Breast epithelium (tissue), 4 donors: ENCODE results near the gene SNHG17. TPM values are rescaled to one million over a fixed set of nuclear protein-coding genes. Genes with fewer than 3 reads are reported as not detected.
"Not testable (repeated sequence)": the region's sequence is repeated elsewhere in the genome, so short reads cannot be mapped to it uniquely, and the experiment has no call there.

ENCODE experiments used
- DNase-seq, 2 donors: peaks; one replicate each; pipeline ENCODE4 v3.0.0-alpha.2; 2019; ENCODE audit warnings: low spot score in 2 of 2
- H3K27ac ChIP-seq, 2 donors: fragments of 200-600 bp; sonication (generic) in 1 of 2; one replicate each; pipeline ENCODE4 v1.5.1; 2016 to 2019; ENCODE audit warnings: mild to moderate bottlenecking in 1 of 2
- H3K27me3 ChIP-seq, 2 donors: fragments of 200-600 bp; sonication (generic) in 1 of 2; one replicate each; pipeline versions ENCODE4 v1.5.1 to v1.6.0; 2017 to 2019; ENCODE audit warnings: control low read depth in 1 of 2, mild to moderate bottlenecking in 1 of 2
- H3K36me3 ChIP-seq: fragments of 200-600 bp; one replicate; pipeline ENCODE4 v1.5.1; 2019
- H3K4me1 ChIP-seq, 2 donors: fragments of 200-600 bp; sonication (generic); one replicate each; pipeline ENCODE4 v1.5.1; 2016 to 2019; ENCODE audit warnings: control low read depth in 1 of 2
- H3K4me3 ChIP-seq, 3 donors: fragments of 200-600 bp; sonication (generic); 1 replicate in 2 of 3; 2 replicates in 1 of 3; pipeline ENCODE4 v1.5.1; 2016 to 2019; ENCODE audit warnings: mild to moderate bottlenecking in 3 of 3, moderate library complexity in 2 of 3
- H3K9me3 ChIP-seq, 2 donors: fragments of 200-600 bp; sonication (generic) in 1 of 2; one replicate each; pipeline ENCODE4 v1.5.1; 2016 to 2019; ENCODE audit warnings: control low read depth in 1 of 2
- CTCF ChIP-seq, 3 donors: fragments of 450-650 bp; IDR thresholded peaks; one replicate each; pipeline ENCODE4 v1.5.1; 2016 to 2017; ENCODE audit warnings: antibody characterized with exemption in 3 of 3, mild to moderate bottlenecking in 3 of 3, moderate library complexity in 3 of 3
- POLR2A ChIP-seq: fragments of 450-650 bp; IDR thresholded peaks from one replicate; pipeline ENCODE4 v1.6.1; 2016; ENCODE audit warnings: antibody characterized with exemption, mild to moderate bottlenecking, moderate library complexity
- POLR2AphosphoS5 ChIP-seq, 3 donors: sonication (generic); formaldehyde crosslinking; IDR thresholded peaks; one replicate each; pipeline ENCODE4 v1.6.1; 2017; ENCODE audit warnings: antibody characterized with exemption in 3 of 3
- intact Hi-C: fragments of 100-400 bp; cut with DNase I; formaldehyde crosslinking; loops from one replicate; pipeline ENCODE4 v1.15.1; 2023; ENCODE audit warnings: low total_unique reads
- total RNA-seq, 3 donors: library from RNA; depleted of rRNA; stranded (reverse); fragments of >200 nt; gene quantifications; one replicate each; pipeline ENCODE4 v1.1.0, GENCODE V29; 2016

SNHG17 gene
- total RNA-seq, 3 donors from 2014 or later, result 14.2 to 25.2 (median 24.6) TPM

- H3K27me3 ChIP-seq, result no peaks in the 10 kb centered on the region
- intact Hi-C loops, result no loop called here
- no peak overlapping the region for H3K27ac ChIP-seq
- H3K4me3 ChIP-seq, result no peak overlapping the region
- H3K4me1 ChIP-seq, result no peaks in the 10 kb centered on the region
- H3K9me3 ChIP-seq, result no peaks in the 10 kb centered on the region
- H3K36me3 ChIP-seq, result peaks cover 11% of the 10 kb centered on the region
- no peak for DNase-seq
- TF ChIP-seq CTCF (IDR thresholded peaks at IDR 0.05) (no peak), POLR2AphosphoS5 (IDR thresholded peaks at IDR 0.05) (no peak), POLR2A (no peak)
Observed at GRCh38 chr20:38418509-38419204, 16.5 kb downstream of the SNHG17 start.

DNA sequence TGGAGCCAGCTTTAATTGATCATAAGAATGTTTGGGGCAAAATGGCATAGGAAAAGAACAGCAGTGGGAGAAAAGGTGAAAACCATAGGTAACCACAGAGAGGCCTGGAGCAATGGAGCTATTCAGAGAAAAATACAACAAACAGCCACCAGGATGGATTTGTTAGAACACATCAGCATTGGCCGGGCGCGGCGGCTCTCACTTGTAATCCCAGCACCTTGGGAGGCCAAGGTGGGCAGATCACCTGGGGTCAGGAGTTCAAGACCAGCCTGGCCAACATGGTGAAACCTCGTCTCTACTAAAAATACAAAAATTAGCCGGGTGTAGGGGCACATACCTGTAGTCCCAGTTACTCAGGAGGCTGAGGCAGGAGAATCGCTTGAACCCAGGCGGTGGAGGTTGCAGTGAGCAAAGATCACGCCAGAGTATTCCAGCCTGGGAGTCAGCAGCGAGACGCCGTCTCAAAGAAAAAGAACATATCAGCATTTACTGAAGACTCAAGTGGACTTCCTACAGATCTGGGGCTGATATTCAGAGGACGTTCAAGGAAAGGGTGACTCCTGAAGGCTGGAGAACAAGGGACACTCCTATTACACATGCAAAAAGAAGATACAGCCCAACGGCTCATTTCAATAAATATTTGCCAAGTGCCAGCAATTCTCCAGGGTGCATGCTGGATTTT, 20.2 kb downstream of the SNHG17 start:
- no peaks in the 10 kb centered on the region for H3K4me1 ChIP-seq
- no peak for TF ChIP-seq CTCF (IDR thresholded peaks at IDR 0.05)
- no peak for TF ChIP-seq POLR2A
- TF ChIP-seq POLR2AphosphoS5 (IDR thresholded peaks at IDR 0.05), result no peak
- H3K36me3 ChIP-seq, result peaks cover 5% of the 10 kb centered on the region
- H3K9me3 ChIP-seq, result no peaks in the 10 kb centered on the region
- H3K4me3 ChIP-seq, result no peak overlapping the region
- intact Hi-C loops, result no loop called here
- no peaks in the 10 kb centered on the region for H3K27me3 ChIP-seq
- no peak for DNase-seq
- H3K27ac ChIP-seq, result no peak overlapping the region

DNA sequence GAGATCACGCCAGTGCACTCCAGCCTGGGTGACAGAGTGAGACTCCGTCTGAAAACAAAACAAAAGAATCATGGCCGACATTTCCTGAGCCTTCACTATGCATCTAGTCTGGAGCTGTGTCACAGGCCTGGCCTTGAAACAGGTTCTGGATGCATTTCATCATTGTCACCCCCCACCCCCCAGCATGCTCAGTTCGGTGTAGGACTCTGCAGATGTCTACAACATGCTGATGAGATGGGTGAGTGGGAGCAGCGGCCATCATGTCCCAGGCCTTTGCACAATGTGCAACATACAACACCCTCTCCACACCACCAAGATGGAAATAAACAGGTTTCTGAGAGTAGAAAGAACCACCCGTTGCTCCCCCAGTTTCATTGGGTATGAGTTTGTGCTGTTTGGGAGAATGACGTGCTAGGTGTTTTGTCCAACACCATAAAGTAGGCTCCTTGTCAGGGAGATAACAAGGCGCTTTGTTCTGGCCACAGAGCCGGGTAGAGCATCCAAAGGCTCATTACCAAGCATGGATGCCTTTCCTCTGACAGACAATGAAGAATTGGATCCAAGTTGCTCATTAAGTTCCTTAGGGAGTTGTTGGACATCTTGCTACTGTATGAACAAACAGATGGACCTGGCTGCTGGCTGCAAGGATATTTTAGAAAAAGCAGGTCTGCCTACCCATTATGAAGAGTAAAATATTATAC, 22.1 kb downstream of the SNHG17 start:
- TF ChIP-seq CTCF (IDR thresholded peaks at IDR 0.05) (no peak), POLR2A (no peak), POLR2AphosphoS5 (IDR thresholded peaks at IDR 0.05) (no peak)
- Histone ChIP-seq H3K27ac (no peak overlapping the region), H3K27me3 (no peaks in the 10 kb centered on the region), H3K4me3 (no peak overlapping the region), H3K4me1 (no peaks in the 10 kb centered on the region), H3K36me3 (no peaks in the 10 kb centered on the region), H3K9me3 (no peaks in the 10 kb centered on the region)
- intact Hi-C loops, result no loop called here
- no peak for DNase-seq

GRCh38 chr20:38407822-38408221, 27.3 kb downstream of the SNHG17 start:
- DNase-seq, H3K27me3 ChIP-seq, intact Hi-C loops, H3K4me1 ChIP-seq, H3K9me3 ChIP-seq, H3K36me3 ChIP-seq, H3K4me3 ChIP-seq, H3K27ac ChIP-seq: not testable (repeated sequence)

DNA sequence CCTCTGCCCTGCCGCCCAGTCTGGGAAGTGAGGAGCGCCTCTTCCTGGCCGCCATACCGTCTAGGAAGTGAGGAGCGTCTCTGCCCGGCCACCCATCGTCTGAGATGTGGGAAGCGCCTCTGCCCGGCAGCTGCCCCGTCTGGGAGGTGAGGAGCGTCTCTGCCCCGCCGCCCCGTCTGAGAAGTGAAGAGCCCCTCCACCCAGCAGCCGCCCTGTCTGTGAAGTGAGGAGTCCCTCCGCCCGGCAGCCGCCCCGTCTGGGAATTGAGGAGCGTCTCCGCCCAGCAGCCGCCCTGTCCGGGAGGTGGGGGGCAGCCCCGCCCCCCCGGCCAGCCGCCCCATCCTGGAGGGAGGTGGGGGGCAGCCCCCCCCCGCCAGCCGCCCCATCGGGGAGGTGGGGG, 27.8 kb downstream of the SNHG17 start:
- H3K4me3 ChIP-seq, result no peak overlapping the region
- no peak overlapping the region for H3K27ac ChIP-seq
- DNase-seq, result no peak
- H3K9me3 ChIP-seq, result no peaks in the 10 kb centered on the region
- no peaks in the 10 kb centered on the region for H3K27me3 ChIP-seq
- no peak for TF ChIP-seq CTCF (IDR thresholded peaks at IDR 0.05)
- TF ChIP-seq POLR2A, result no peak
- TF ChIP-seq POLR2AphosphoS5 (IDR thresholded peaks at IDR 0.05), result no peak
- intact Hi-C loops, result no loop called here
- H3K4me1 ChIP-seq, result no peaks in the 10 kb centered on the region
- H3K36me3 ChIP-seq, result no peaks in the 10 kb centered on the region
